GM23248 (cell line): ENCODE measurements around the gene GOLGA1.

ENCODE experiments used
- EZH2 ChIP-seq: fragments of 200-600 bp; sonication (generic); IDR thresholded peaks from 2 replicates; pipeline ENCODE4 v1.6.1; 2018; ENCODE audit warnings: antibody characterized with exemption, mild to moderate bottlenecking; ENCODE audit not compliant: insufficient read depth, poor library complexity, severe bottlenecking
- EZH2phosphoT487 ChIP-seq: fragments of 200-600 bp; sonication (generic); IDR thresholded peaks from 2 replicates; pipeline ENCODE4 v1.6.1; 2018; ENCODE audit warnings: antibody characterized with exemption, moderate library complexity, mild to moderate bottlenecking, low read depth; ENCODE audit not compliant: insufficient read depth

DNA sequence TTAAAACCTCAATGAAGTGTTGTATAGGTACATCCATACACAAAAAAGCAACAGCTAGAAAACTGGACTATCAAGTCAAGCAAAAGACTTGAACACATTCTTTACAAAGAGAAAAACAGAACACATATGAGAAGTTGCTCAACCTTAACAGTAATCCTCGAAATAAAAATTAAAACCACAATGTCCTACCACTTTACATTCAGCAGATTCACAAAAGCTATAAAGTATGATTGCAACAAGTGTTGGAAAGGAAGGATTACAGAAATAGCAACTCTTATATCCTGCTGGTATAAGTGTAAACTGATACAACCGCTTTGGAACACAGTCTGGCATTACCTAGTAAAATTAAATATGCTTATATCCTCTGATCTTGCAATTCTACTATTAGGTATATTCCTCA is 28.5 kb upstream of the GOLGA1 start:
- TF ChIP-seq EZH2 (no peak), EZH2phosphoT487 (no peak)
